Measurements from ENCODE around the gene IMMP2L.
"Not testable (repeated sequence)": the region's sequence is repeated elsewhere in the genome, so short reads cannot be mapped to it uniquely, and the experiment has no call there.

The IMMP2L gene

GRCh38 chr7:111264981-111265380, 297.3 kb downstream of the IMMP2L start:
- DNase-seq (ENCODE audit: low read depth, low spot score): no peak

- DNase-seq (ENCODE audit: low read depth, low spot score): no peak
Observed at GRCh38 chr7:111264111-111264868, 298.0 kb downstream of the IMMP2L start.

GRCh38 chr7:111262293-111263116, 299.8 kb downstream of the IMMP2L start:
- DNase-seq (ENCODE audit: low read depth, low spot score): no peak

- no peak for DNase-seq (ENCODE audit: low read depth, low spot score)
Observed at GRCh38 chr7:111261496-111261895, 300.8 kb downstream of the IMMP2L start.

GRCh38 chr7:111259991-111260390, 302.3 kb downstream of the IMMP2L start:
- DNase-seq (ENCODE audit: low read depth, low spot score): no peak

GRCh38 chr7:111256391-111256790, 305.9 kb downstream of the IMMP2L start:
- DNase-seq (ENCODE audit: low read depth, low spot score): no peak

GRCh38 chr7:111255576-111255975, 306.7 kb downstream of the IMMP2L start:
- DNase-seq (ENCODE audit: low read depth, low spot score): no peak

- not testable (repeated sequence) for DNase-seq (ENCODE audit: low read depth, low spot score)
Observed at GRCh38 chr7:111251365-111251764, 310.9 kb downstream of the IMMP2L start.

- DNase-seq (ENCODE audit: low read depth, low spot score): not testable (repeated sequence)
Observed at GRCh38 chr7:111249807-111250206, 312.5 kb downstream of the IMMP2L start.

- DNase-seq (ENCODE audit: low read depth, low spot score): no peak
Observed at GRCh38 chr7:111242141-111242755, 320.0 kb downstream of the IMMP2L start.

- DNase-seq (ENCODE audit: low read depth, low spot score): no peak
Observed at GRCh38 chr7:111240371-111240770, 321.9 kb downstream of the IMMP2L start.

GRCh38 chr7:111239437-111239836, 322.9 kb downstream of the IMMP2L start:
- DNase-seq (ENCODE audit: low read depth, low spot score): no peak

- DNase-seq (ENCODE audit: low read depth, low spot score): no peak
Observed at GRCh38 chr7:111238886-111239285, 323.4 kb downstream of the IMMP2L start.

GRCh38 chr7:111235709-111236108, 326.6 kb downstream of the IMMP2L start:
- DNase-seq (ENCODE audit: low read depth, low spot score): no peak

GRCh38 chr7:111232249-111233084, 329.8 kb downstream of the IMMP2L start:
- no peak for DNase-seq (ENCODE audit: low read depth, low spot score)

GRCh38 chr7:111229916-111230315, 332.4 kb downstream of the IMMP2L start:
- DNase-seq (ENCODE audit: low read depth, low spot score): no peak

GRCh38 chr7:111229181-111229740, 333.0 kb downstream of the IMMP2L start:
- no peak for DNase-seq (ENCODE audit: low read depth, low spot score)

- no peak for DNase-seq (ENCODE audit: low read depth, low spot score)
Observed at GRCh38 chr7:111228437-111228836, 333.9 kb downstream of the IMMP2L start.

GRCh38 chr7:111226800-111227199, 335.5 kb downstream of the IMMP2L start:
- no peak for DNase-seq (ENCODE audit: low read depth, low spot score)

- DNase-seq (ENCODE audit: low read depth, low spot score): no peak
Observed at GRCh38 chr7:111224354-111225231, 337.7 kb downstream of the IMMP2L start.
